Fibroblast of the aortic adventitia (primary cell): ENCODE data around the gene CFAP65. TPM values are rescaled to one million over a fixed set of nuclear protein-coding genes. Genes with fewer than 3 reads are reported as not detected.
A peak's percentile ranks its signal among the peaks of the same experiment; 100 is the strongest.

Experiments used
- DNase-seq: peaks from one replicate; pipeline ENCODE4 v3.0.0-alpha.2; 2010; ENCODE audit warnings: low read depth
- H3K4me3 ChIP-seq: 2 replicates; pipeline ENCODE4 v1.5.1; 2011; ENCODE audit warnings: low read depth, mild to moderate bottlenecking, control low read depth, low read length, moderate library complexity
- CTCF ChIP-seq: IDR thresholded peaks from 2 replicates; pipeline ENCODE4 v1.5.1; 2011; ENCODE audit warnings: mild to moderate bottlenecking, low read length, control low read depth, inconsistent platforms; ENCODE audit not compliant: insufficient read depth
- total RNA-seq: library from RNA; depleted of rRNA; stranded (reverse); fragments of >200 nt; gene quantifications from 2 replicates; pipeline ENCODE4 v1.2.3, GENCODE V29; 2012; ENCODE audit warnings: low replicate concordance

Gene CFAP65
- total RNA-seq, 1 donor: not detected

GRCh38 chr2:218992196-218992595 lies 49.1 kb downstream of the CFAP65 start:
- TF ChIP-seq CTCF: no peak

GRCh38 chr2:218991674-218992168 lies 49.6 kb downstream of the CFAP65 start:
- no peak overlapping the region for H3K4me3 ChIP-seq
- DNase-seq: peak; percentile 37

More at GRCh38 chr2:218992196-218992595, 49.1 kb downstream of the CFAP65 start:
- DNase-seq: no peak
- H3K4me3 ChIP-seq: no peak overlapping the region

GRCh38 chr2:218990612-218991011 lies 50.7 kb downstream of the CFAP65 start:
- TF ChIP-seq CTCF: no peak
- H3K4me3 ChIP-seq: no peak overlapping the region
- no peak for DNase-seq

More at GRCh38 chr2:218991674-218992168, 49.6 kb downstream of the CFAP65 start:
- TF ChIP-seq CTCF: no peak

- TF ChIP-seq CTCF: no peak
- no peak for DNase-seq
- H3K4me3 ChIP-seq: no peak overlapping the region
These were observed 51.3 kb downstream of the CFAP65 start for GRCh38 chr2:218990052-218990451.

GRCh38 chr2:218988650-218989049 lies 52.7 kb downstream of the CFAP65 start:
- no peak overlapping the region for H3K4me3 ChIP-seq
- no peak for TF ChIP-seq CTCF
- DNase-seq: no peak

GRCh38 chr2:218988164-218988563 lies 53.2 kb downstream of the CFAP65 start:
- TF ChIP-seq CTCF: no peak
- H3K4me3 ChIP-seq: no peak overlapping the region
- DNase-seq: no peak

- no peak for DNase-seq
- no peak for TF ChIP-seq CTCF
- H3K4me3 ChIP-seq: no peak overlapping the region
These were observed 55.1 kb downstream of the CFAP65 start for GRCh38 chr2:218986148-218986761.
